Measurements from ENCODE around the gene HSD3B1. TPM values are rescaled to one million over a fixed set of nuclear protein-coding genes. Genes with fewer than 3 reads are reported as not detected.

Gene HSD3B1
- total and polyA plus RNA-seq, 2 experiments from 2014 or later = not detected

GRCh38 chr1:119515221-119515620, 8.2 kb downstream of the HSD3B1 start:
- Mint-ChIP-seq H3K4me3 (no peak overlapping the region), H3K27me3 (ENCODE audit: insufficient read depth, low read depth, poor library complexity) (peaks cover 2% of the 10 kb centered on the region), H3K27ac (no peak overlapping the region), H3K9me3 (peaks cover 2% of the 10 kb centered on the region; the same call in 1 of the 3 replicates), H3K4me1 (no peaks in the 10 kb centered on the region), H3K36me3 (ENCODE audit: low read depth) (no peaks in the 10 kb centered on the region)
- Histone ChIP-seq H3K79me2 (replicated peaks; ENCODE audit: insufficient read depth) (no peaks in the 10 kb centered on the region), H3K4me1 (ENCODE audit: insufficient read depth) (no peaks in the 10 kb centered on the region), H2AFZ (no peak overlapping the region), H4K20me1 (replicated peaks; ENCODE audit: insufficient read depth) (no peaks in the 10 kb centered on the region), H3K9me2 (ENCODE audit: insufficient read depth) (no peaks in the 10 kb centered on the region), H3K36me3 (ENCODE audit: insufficient read depth) (no peaks in the 10 kb centered on the region), H3K27me3 (ENCODE audit: insufficient read depth) (no peaks in the 10 kb centered on the region), H3K4me3 (no peak overlapping the region), H3K27ac (ENCODE audit: low read depth) (no peak overlapping the region), H3F3A (replicated peaks; ENCODE audit: low read depth) (no peaks in the 10 kb centered on the region), H3K4me2 (no peak overlapping the region)
- DNase-seq (ENCODE audit: low spot score) (no peak), ATAC-seq (no peak)
- TF ChIP-seq JUNB (IDR thresholded peaks at IDR 0.05; ENCODE audit: unreplicated experiment) (no peak), ZNF331 (CRISPR knock-in tag; IDR thresholded peaks at IDR 0.05; ENCODE audit: low read depth) (no peak), CTCF (conservative IDR thresholded peaks at IDR 0.05; ENCODE audit: low read depth in 2 of 2) (no peak), POLR2AphosphoS5 (IDR thresholded peaks at IDR 0.05; ENCODE audit: low read depth) (no peak), NANOG (IDR thresholded peaks at IDR 0.05; ENCODE audit: borderline replicate concordance) (no peak), ZNF462 (CRISPR knock-in tag; IDR thresholded peaks at IDR 0.05) (no peak), ETS1 (IDR thresholded peaks at IDR 0.05) (no peak), CREB1 (CRISPR knock-in tag; IDR thresholded peaks at IDR 0.05; ENCODE audit: low read depth) (no peak), EZH2 (IDR thresholded peaks at IDR 0.05; ENCODE audit: low read depth, unreplicated experiment) (no peak), ZNF114 (CRISPR knock-in tag; IDR thresholded peaks at IDR 0.05) (no peak), REST (IDR thresholded peaks at IDR 0.05; ENCODE audit: unreplicated experiment) (no peak), STAT1 (IDR thresholded peaks at IDR 0.05; ENCODE audit: unreplicated experiment) (no peak)
